GM12875 (cell line): ENCODE data around the gene TP53TG3F.
"Not testable (repeated sequence)": the region's sequence is repeated elsewhere in the genome, so short reads cannot be mapped to it uniquely, and the experiment has no call there.

Experiments
- H3K4me3 ChIP-seq: one replicate; pipeline ENCODE4 v1.5.1; 2011; ENCODE audit warnings: low read depth, low read length, control low read depth

Gene TP53TG3F, protein sequence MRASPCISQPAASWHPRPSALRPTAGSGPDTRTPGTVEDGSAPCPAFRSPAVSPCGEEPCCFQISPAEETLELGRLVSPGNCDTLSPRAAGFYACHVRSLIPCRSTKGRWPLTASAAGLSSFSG

DNA sequence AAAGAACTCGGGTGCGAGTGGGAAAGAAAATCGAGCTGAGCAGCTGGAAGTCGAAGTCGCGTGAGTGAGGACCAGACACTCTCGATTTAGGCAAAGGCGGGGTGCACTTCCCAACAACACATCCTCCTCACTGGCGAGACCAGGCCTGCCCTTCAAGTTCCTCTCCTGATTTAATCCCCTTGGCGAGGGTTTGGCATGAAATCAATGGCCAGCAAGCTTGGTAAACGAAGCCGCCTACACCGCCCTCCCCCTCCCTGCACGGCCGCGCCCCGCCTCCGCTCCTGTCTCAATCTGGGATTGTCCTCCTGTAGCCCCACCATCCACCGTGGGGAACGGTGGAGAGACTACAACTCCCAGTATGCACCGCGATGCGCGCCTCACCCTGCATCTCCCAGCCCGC is at the start of gene TP53TG3F:
Gene TP53TG3F (plus strand): TSS at position 301 of the 400 bp plus-strand sequence. CDS start 68 bp downstream, at position 369.
- H3K4me3 ChIP-seq: not testable (repeated sequence)

DNA sequence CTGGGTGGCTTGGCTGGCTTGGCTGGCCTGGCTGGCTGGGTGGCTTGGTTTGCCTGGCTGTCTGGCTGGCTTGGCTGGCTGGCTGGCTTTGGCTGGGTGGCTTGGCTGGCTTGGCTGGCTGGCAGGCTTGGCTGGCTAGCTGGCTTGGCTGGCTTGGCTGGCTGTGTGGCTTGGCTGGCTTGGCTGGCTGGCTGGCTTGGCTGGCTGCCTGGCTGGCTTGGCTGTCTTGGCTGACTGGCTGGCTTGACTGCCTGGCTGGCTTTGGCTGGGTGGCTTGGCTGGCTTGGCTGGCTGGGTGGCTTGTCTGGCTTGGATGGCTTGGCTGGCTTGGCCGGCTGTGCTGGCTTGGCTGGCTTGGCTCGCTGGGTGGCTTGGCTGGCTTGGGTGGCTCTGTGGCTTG is 32.2 kb downstream of the TP53TG3F start:
- not testable (repeated sequence) for H3K4me3 ChIP-seq

DNA sequence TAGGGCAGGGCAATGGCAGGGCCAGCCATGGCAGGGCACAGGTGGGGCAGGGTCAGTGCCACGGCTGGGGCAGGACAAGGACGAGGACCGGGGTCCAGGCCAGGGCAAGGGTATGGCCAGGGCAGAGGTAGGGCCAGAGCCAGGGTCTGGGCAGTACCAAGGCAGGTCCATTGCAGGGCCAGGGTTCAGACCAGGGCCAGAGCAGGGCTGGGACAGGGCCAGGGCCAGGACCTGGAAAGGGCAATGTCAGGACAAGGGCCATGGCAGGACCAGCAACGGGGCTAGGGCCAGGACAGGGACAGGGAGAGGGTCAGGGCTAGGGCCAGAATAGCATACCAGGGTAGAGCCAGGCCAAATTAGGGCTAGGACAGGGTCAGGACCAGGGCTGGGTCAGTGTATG is 47.8 kb downstream of the TP53TG3F start:
- not testable (repeated sequence) for H3K4me3 ChIP-seq

DNA sequence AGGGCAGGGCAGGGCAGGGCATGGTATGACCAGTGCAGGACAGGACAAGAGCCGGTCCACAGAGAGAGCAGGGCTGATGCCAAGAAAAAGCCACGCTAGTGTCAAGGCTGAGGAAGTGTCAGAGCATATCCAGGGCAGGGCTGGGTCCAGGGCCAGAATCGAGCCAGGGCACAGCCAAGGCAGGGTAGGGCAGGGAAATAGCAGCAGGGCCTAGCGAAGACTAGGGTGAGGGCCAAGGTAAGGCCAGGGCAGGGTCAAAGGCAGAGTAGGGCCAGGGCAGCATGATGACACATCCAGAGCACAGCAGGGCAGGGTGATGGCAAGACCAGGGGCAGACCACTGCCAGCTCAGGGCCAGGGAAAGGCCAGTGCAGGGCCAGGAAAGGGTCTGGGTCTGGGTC is 49.7 kb downstream of the TP53TG3F start:
- not testable (repeated sequence) for H3K4me3 ChIP-seq

DNA sequence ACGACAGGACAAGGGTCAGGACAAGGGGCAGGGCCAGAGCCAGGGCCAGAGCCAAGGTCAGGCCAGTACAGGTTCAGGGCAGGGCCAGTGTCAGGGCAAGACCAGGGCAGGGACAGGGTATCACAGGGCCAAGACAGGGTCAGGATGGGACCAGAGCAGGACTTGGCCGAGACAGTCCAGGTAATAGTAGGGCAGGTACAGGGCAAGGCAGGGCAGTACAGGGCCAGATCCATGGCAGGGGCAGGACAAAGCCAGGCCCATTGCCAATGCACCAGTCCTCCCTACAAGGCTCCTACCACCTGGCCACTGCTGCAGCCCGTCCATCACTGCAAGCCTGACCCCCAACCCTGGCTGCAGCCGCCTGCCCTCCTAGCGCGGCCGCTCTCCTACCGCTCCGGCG is 50.5 kb downstream of the TP53TG3F start:
- H3K4me3 ChIP-seq: not testable (repeated sequence)
